ENCODE measurements around the gene CACNA1C. TPM values are rescaled to one million over a fixed set of nuclear protein-coding genes. Genes with fewer than 3 reads are reported as not detected.
A peak's percentile ranks its signal among the peaks of the same experiment; 100 is the strongest.

CACNA1C gene
- total RNA-seq, 8 experiments from 2014 or later, result 0.97 to 36.4 (median 5.1) TPM

DNA sequence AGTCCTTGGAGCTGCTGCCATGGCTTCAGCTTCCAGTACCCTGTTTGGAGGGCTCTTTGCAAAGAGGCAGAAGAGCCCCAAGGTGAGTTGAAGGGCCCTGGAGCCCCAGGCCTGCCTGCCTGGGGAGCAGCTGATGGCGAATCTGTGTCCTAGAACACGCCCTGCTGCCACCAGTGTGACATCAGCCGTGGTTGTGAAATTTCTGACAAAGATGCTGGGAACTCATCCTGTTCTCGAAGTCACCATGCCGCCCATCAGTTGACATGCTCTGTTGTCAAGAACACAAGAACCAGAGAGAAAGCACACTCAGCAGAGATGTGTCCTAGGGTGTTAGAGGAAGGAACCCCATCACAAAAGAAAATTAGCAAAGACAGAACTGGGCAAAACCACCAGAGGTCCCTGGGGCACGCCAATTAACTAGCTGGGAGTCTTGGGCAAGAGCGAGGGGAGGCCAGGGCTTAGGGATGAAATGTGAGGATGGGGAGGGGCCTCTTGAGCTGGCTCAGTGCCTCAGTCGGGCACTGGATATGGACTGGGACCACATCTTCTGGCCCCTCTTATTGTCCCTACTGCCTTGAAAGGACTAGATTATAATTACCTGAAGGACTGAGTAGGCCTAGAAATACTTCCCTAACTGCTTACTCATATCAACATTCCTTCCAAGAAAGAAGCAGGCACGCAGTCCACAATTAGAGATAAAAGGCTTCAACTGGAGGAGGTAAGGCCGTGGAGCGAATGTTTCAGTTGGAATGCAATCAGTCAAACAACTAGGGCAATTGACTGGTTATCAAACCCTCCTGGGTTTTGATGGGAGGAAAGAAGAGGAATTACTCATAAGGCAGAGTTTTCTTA, 163.1 kb downstream of the CACNA1C start:
- ATAC-seq (replicated peaks in 6 of 8), result no peak
- Histone ChIP-seq H3K4me1 (replicated peaks in 1 of 2) (peaks cover 15 to 19% of the 10 kb centered on the region in 2 donors), H3K27ac (no peak overlapping the region), H3K4me3 (no peak overlapping the region)
- 60 to 100% (median 89%) methylated on average over 1 to 5 of the region's 11 CpGs; no CpG with 5 or more reads in 2 of the 10 experiments for WGBS, 10 experiments
- in situ Hi-C loops (cut with MboI; ENCODE audit: low pct_unique_long_range_greater_than_20kb in 2 of 9, low sequenced_read_pairs in 9 of 9, unreplicated experiment in 9 of 9), result no loop called here

DNA sequence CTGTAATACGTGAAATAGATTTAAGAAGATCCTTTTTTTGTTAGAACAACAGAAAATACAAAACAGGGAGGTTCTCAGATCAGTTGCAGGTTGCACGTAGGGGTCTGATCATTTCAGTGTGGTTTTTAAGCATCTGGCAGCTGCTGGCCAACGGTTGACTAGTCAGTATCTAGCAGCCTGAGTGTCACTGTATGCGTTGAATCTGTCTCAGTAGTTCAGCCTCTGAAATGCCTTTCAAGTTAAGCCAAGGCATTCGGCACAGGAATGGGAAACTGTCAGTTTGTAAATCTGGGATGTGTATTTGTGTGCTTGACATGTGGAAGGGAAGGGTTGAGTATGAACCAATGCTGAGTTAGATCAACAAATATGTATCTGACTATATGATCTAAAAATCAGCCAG, 165.9 kb downstream of the CACNA1C start:
- in situ Hi-C loops (cut with MboI; ENCODE audit: low pct_unique_long_range_greater_than_20kb in 2 of 9, low sequenced_read_pairs in 9 of 9, unreplicated experiment in 9 of 9), result no loop called here
- WGBS, 10 experiments, result 53 to 94% (median 78%) methylated on average over 1 to 5 of the region's 5 CpGs; no CpG with 5 or more reads in 2 of the 10 experiments
- peaks cover 8 to 9% of the 10 kb centered on the region in 2 donors for H3K4me1 ChIP-seq (replicated peaks in 1 of 2)
- no peak overlapping the region for H3K27ac ChIP-seq
- H3K4me3 ChIP-seq, result no peak overlapping the region
- no peak for ATAC-seq (replicated peaks in 6 of 8)

DNA sequence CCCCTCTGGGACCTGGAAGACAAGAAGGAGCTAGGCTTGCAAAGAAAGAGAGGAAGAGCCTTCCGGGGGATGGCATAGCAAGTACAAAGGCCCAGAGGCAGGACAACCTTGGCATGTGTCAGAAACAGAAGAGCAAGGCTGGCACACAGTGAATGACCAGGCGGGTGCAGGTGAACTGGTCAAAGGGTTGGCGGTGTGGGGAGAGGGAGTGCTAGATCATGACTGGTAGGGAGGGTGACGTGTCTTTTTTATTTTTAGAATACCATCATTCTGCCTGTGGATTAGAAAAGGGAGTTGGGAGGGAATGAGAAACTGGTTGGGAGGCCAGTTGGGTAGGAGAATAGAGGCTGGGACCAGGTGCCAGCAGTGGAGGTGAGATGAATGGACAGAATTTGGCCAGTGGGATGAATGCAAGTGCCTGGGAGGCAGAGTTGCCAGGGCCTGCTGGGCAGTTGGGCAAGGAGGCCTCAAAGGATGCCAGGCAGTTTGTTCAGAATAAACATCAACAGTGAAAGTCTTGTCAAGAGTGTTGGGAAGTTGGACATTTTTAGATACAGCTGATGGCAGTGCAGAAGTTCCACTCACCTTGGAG, 168.3 kb downstream of the CACNA1C start:
- no peak overlapping the region for H3K4me3 ChIP-seq
- H3K27ac ChIP-seq, result no peak overlapping the region
- 60 to 100% (median 82%) methylated on average over 1 to 4 of the region's 4 CpGs; no CpG with 5 or more reads in 2 of the 10 experiments for WGBS, 10 experiments
- no peak for ATAC-seq (replicated peaks in 6 of 8)
- H3K4me1 ChIP-seq (replicated peaks in 1 of 2), result peaks cover 0 to 4% of the 10 kb centered on the region in 2 donors
- in situ Hi-C loops (cut with MboI; ENCODE audit: low pct_unique_long_range_greater_than_20kb in 2 of 9, low sequenced_read_pairs in 9 of 9, unreplicated experiment in 9 of 9), result no loop called here

DNA sequence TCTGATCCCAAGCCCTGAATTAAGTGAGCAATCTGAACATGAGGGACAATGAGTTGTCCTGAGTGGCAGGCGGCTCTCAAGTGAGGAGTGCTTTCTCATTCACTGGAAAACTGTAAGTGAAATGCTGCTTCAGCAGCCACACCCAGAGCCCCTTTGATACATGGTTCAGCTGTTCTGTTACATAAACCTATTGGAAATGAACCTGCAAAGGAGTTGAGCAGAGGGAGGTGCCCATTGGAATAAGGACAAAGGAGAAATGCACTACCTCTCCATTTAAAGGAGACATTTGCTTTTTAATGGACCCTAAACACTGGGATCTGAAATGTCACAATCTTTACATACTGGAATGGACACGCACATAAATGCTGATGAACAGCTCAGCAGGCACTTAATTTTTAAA, 169.9 kb downstream of the CACNA1C start:
- peaks cover 4 to 10% of the 10 kb centered on the region in 2 donors for H3K4me1 ChIP-seq (replicated peaks in 1 of 2)
- in situ Hi-C loops (cut with MboI; ENCODE audit: low pct_unique_long_range_greater_than_20kb in 2 of 9, low sequenced_read_pairs in 9 of 9, unreplicated experiment in 9 of 9), result no loop called here
- 0 to 86% (median 33%) methylated on average over 1 to 2 of the region's 2 CpGs; no CpG with 5 or more reads in 5 of the 10 experiments for WGBS, 10 experiments
- no peak overlapping the region for H3K27ac ChIP-seq
- H3K4me3 ChIP-seq, result no peak overlapping the region
- peak in 2 of 8 experiments; percentile 49 to 84 for ATAC-seq (replicated peaks in 6 of 8)

DNA sequence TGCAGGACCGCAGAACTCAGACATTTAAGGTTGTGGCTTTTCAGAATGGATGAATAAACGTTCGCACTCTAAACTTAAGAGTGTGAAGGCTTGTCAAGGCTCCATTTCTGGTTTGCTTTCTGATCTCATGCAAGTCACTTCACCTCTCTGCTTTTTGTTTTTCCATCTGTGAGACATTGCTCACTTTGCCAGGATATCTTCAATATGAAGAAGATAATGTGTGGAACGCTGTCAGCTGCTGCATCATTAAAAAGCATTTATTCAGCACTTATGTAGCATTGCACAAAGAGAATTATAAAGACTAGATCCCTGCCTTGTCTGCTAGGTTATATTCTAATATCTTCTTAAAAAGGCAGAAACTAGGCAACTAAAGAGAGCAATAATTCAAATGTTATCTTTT, 172.2 kb downstream of the CACNA1C start:
- H3K27ac ChIP-seq, result no peak overlapping the region
- WGBS, 10 experiments, result 44 to 100% (median 90%) methylated on average over 1 to 4 of the region's 4 CpGs; no CpG with 5 or more reads in 1 of the 10 experiments
- ATAC-seq (replicated peaks in 6 of 8), result no peak
- in situ Hi-C loops (cut with MboI; ENCODE audit: low pct_unique_long_range_greater_than_20kb in 2 of 9, low sequenced_read_pairs in 9 of 9, unreplicated experiment in 9 of 9), result no loop called here
- peaks cover 4 to 10% of the 10 kb centered on the region in 2 donors for H3K4me1 ChIP-seq (replicated peaks in 1 of 2)
- no peak overlapping the region for H3K4me3 ChIP-seq

DNA sequence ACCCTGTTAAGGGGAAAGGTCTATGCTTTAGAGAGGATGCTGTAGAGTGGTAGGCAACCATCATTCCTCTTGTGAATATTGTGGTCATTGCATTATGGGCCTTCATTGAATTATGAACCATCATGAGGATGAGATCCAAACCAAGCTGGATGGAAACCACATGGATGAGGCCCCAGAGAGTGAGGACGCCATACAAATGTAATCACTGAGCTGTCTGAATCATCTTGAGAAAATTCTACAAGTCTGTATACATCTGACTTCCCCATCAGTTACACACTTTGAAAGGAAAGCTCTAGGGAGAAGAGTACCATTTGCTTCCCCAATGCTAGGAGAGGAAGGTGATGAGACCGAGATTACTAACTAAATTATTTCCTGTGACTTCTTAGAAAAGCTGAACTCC, 172.9 kb downstream of the CACNA1C start:
- H3K27ac ChIP-seq, result no peak overlapping the region
- H3K4me3 ChIP-seq, result no peak overlapping the region
- peaks cover 4 to 10% of the 10 kb centered on the region in 2 donors for H3K4me1 ChIP-seq (replicated peaks in 1 of 2)
- ATAC-seq (replicated peaks in 6 of 8), result no peak
- in situ Hi-C loops (cut with MboI; ENCODE audit: low pct_unique_long_range_greater_than_20kb in 2 of 9, low sequenced_read_pairs in 9 of 9, unreplicated experiment in 9 of 9), result no loop called here
- 83 to 100% methylated on average over 1 to 2 of the region's 2 CpGs; no CpG with 5 or more reads in 8 of the 10 experiments for WGBS, 10 experiments

DNA sequence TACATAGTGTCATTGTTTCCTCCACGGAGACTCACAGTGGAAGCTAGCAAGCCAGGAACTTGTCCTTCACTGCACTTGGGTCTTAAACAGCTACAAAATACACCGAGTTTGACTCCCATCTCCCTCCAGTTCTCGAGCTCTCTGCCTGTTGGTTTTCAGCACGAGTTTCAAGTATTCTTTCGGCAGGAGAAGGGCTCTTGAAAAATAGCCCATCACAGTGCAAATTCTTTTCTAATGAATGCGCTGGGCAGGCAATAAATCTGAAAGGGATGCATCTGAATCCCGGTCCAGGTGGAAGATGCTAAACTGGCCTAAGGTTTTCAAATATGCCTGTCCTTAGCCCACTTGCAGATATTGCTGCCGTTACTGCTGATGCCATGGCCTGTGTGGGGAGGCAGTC, 173.9 kb downstream of the CACNA1C start:
- in situ Hi-C loops (cut with MboI; ENCODE audit: low pct_unique_long_range_greater_than_20kb in 2 of 9, low sequenced_read_pairs in 9 of 9, unreplicated experiment in 9 of 9), result no loop called here
- H3K4me3 ChIP-seq, result no peak overlapping the region
- 25 to 82% (median 45%) methylated on average over 1 to 6 of the region's 8 CpGs; no CpG with 5 or more reads in 1 of the 10 experiments for WGBS, 10 experiments
- peaks cover 4 to 10% of the 10 kb centered on the region in 2 donors for H3K4me1 ChIP-seq (replicated peaks in 1 of 2)
- peak in 5 of 8 experiments; percentile 3 to 44 (median 31) for ATAC-seq (replicated peaks in 6 of 8)
- no peak overlapping the region for H3K27ac ChIP-seq

DNA sequence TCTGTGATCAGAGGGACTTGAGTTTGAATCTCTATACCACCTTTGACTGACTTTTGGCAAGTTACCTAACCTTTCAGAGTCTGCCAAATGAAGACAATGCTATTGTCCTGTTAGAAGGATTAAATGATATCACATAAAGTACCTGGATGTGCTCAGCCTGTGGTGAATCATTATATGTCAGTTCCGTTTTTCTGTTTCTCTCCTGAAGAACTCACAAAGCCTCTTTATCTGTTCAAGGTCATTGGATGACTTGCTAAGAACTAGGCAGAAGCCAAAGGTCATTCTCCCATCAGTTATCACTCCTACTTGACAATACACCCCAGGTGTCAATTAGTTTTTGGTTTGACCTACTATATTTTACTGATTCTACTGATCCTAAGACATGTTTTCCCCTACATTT, 174.6 kb downstream of the CACNA1C start:
- in situ Hi-C loops (cut with MboI; ENCODE audit: low pct_unique_long_range_greater_than_20kb in 2 of 9, low sequenced_read_pairs in 9 of 9, unreplicated experiment in 9 of 9), result no loop called here
- Histone ChIP-seq H3K27ac (no peak overlapping the region), H3K4me1 (replicated peaks in 1 of 2) (peaks cover 4 to 10% of the 10 kb centered on the region in 2 donors), H3K4me3 (no peak overlapping the region)
- ATAC-seq (replicated peaks in 6 of 8), result no peak
- WGBS, 10 experiments, result 40 to 100% (median 83%) methylated on average over 1 of the region's 1 CpG; no CpG with 5 or more reads in 4 of the 10 experiments

DNA sequence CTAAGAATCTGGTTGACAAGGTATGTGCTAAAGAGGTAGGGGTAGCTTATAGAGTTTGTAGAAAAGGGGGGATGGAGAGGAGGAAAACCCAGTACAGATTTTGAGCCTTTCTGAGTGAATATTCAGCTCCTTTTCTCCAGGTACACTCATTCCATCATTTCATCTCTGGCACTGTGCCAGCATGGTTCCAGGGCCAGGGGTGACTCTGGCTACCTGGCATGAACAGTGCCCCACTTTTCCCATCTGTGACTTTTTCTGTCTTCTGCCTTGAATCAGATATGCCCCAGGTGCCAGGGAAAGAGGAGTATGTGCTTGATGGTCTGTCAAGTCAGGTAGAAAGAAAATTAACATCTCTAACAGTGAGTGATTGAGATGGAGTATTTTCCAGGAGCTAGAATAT, 175.7 kb downstream of the CACNA1C start:
- no peak overlapping the region for H3K27ac ChIP-seq
- no peak for ATAC-seq (replicated peaks in 6 of 8)
- peaks cover 4 to 10% of the 10 kb centered on the region in 2 donors for H3K4me1 ChIP-seq (replicated peaks in 1 of 2)
- in situ Hi-C loops (cut with MboI; ENCODE audit: low pct_unique_long_range_greater_than_20kb in 2 of 9, low sequenced_read_pairs in 9 of 9, unreplicated experiment in 9 of 9), result no loop called here
- H3K4me3 ChIP-seq, result no peak overlapping the region

DNA sequence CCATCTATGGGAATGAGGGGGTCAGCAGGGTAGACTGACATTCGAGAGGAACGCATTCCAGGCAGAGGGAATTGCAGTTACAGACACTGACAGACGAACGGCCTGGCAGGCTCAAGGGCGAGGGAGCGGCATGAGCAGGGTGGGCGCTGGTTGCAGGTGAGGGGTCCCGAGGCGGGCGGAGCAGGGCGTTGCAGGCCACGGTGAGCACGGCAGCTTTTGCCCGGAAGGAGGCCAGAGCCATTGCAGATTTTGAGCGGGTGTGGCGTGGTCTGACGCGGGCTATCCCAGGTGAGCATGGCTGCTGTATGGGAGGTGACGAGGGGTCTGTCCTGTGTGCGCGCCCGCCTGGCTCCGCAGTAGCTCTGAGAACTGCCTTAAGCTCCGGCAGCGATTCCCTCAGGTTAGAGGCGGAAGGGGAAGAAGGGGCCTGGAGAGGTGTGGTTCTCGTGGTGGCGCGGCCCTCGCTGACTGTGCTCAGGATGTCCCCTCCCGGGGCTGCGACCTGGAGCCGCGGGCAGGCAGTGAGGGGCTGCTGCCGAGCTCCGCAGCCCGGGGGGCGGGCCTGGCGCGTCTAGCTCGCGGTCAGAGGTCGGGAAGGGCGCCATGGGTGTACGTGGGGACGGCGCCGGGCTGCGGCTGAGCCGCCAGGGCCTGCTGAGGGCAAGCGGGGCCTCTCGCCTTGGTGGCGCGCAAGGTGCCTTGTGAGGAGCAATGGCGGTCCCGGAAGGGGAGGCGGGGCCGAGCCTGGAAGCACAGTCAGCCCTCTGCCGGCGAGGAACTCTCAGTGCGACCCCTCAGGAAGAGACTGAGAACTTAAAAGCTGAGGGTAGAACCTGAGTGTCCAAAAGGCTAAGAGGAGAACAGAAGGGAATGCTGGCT, 177.1 kb downstream of the CACNA1C start:
- WGBS, 10 experiments, result 80 to 100% (median 90%) methylated on average over 1 to 10 of the region's 61 CpGs; no CpG with 5 or more reads in 1 of the 10 experiments
- peaks cover 4 to 10% of the 10 kb centered on the region in 2 donors for H3K4me1 ChIP-seq (replicated peaks in 1 of 2)
- in situ Hi-C loops (cut with MboI; ENCODE audit: low pct_unique_long_range_greater_than_20kb in 2 of 9, low sequenced_read_pairs in 9 of 9, unreplicated experiment in 9 of 9), result no loop called here
- no peak overlapping the region for H3K27ac ChIP-seq
- H3K4me3 ChIP-seq, result no peak overlapping the region
- ATAC-seq (replicated peaks in 6 of 8), result no peak

DNA sequence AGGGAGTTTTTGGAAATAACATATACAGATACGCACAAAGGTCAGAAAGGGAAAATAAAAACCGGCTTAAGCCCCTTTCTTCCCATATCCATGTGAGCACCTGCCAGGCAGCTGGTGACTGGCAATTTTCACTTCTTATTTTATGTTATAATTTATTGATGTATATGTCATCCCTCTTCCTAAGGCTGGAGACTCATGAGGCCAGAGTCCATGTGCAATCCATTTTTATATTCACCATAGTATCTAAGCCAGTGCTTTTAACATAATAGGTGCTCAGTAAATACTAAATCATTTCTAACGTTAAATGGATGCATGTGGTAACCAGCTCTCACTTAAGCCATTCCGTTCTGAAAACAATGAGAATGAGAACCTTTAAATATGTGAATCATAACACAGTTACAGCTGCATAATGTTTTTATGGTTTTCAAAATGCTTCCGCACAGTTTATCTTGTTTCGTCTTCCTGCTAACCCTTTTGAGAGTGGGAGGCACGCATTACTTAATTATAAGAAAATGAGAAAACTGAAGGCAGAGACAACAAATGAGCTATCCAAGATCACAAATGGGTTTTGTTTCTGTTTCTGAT, 178.3 kb downstream of the CACNA1C start:
- Histone ChIP-seq H3K4me1 (replicated peaks in 1 of 2) (peaks cover 4 to 9% of the 10 kb centered on the region in 2 donors), H3K27ac (no peak overlapping the region), H3K4me3 (no peak overlapping the region)
- no peak for ATAC-seq (replicated peaks in 6 of 8)
- in situ Hi-C loops (cut with MboI; ENCODE audit: low pct_unique_long_range_greater_than_20kb in 2 of 9, low sequenced_read_pairs in 9 of 9, unreplicated experiment in 9 of 9), result no loop called here
- 29 to 100% (median 82%) methylated on average over 2 to 7 of the region's 7 CpGs for WGBS, 10 experiments

DNA sequence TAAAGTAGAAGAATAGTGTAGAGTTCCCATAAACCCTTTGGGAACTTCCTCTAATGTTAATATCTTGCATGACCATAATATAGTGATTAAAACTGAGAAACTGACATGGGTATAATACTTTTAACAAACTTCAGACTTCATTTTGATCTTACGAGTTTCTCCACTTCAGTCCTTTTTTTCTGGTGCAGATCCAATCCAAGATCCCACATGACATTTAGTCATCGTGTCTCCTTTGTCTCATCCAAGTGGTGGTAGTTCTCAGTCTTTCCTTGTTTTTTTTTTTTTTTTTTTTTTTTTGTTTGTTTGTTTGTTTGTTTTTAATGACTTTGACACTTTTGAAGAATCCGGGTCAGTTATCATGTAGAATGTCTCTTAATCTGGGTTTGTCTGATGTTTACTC, 179.2 kb downstream of the CACNA1C start:
- ATAC-seq (replicated peaks in 6 of 8), result no peak
- Histone ChIP-seq H3K27ac (no peak overlapping the region), H3K4me3 (no peak overlapping the region), H3K4me1 (replicated peaks in 1 of 2) (peaks cover 0 to 4% of the 10 kb centered on the region in 2 donors)
- in situ Hi-C loops (cut with MboI; ENCODE audit: low pct_unique_long_range_greater_than_20kb in 2 of 9, low sequenced_read_pairs in 9 of 9, unreplicated experiment in 9 of 9), result no loop called here
- WGBS, 10 experiments, result 25 to 94% (median 70%) methylated on average over 2 to 3 of the region's 3 CpGs; no CpG with 5 or more reads in 2 of the 10 experiments
